OCI-LY3 (cell line): ENCODE results near the gene HDC.

ENCODE experiments used
- CTCF ChIP-seq: fragments of 200-600, 300-600 bp; sonication (generic); IDR thresholded peaks from 2 replicates; pipeline ENCODE4 v1.5.1; 2014; ENCODE audit warnings: antibody characterized with exemption, low read length, low read depth
- EZH2phosphoT487 ChIP-seq: fragments of 200-600 bp; shearing (Covaris generic); IDR thresholded peaks from 2 replicates; pipeline ENCODE4 v1.6.1; 2018; ENCODE audit warnings: antibody characterized with exemption, mixed run types, low read depth

DNA sequence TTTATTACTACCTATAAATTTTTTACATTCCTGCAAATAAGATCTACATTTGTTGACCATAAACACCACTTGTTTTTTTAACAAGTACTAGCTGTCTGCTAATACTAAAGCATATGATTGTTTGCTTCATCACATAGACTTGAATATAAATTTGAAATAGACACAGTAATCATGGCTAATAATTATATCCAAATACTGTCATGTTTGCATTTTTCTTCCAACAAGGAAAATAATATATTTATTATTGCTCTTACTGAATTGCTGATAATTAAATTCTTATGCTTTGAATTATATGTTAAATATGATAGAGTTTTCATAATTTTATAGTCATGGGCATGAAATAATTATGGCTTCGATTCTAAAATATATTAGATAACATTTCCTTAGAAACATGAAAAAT, 40.5 kb downstream of the HDC start:
- TF ChIP-seq EZH2phosphoT487: no peak
- no peak for TF ChIP-seq CTCF
